ENCODE results near the gene NBL1.

- TF ChIP-seq CTCF (conservative IDR thresholded peaks at IDR 0.05), result no peak
- TF ChIP-seq ZFX (IDR thresholded peaks at IDR 0.05), result no peak
These were observed 25.7 kb upstream of the NBL1 start for GRCh38 chr1:19618428-19618827.
